Measurements from ENCODE around the gene PRMT6.

- no peak for TF ChIP-seq CTCF (IDR thresholded peaks at IDR 0.05)
- no peak for TF ChIP-seq POLR2AphosphoS5 (IDR thresholded peaks at IDR 0.05)
Observed at GRCh38 chr1:107058245-107059032, 2.0 kb downstream of the PRMT6 start.
